Measurements from ENCODE around the gene NKAPD1. TPM values are rescaled to one million over a fixed set of nuclear protein-coding genes. Genes with fewer than 3 reads are reported as not detected.
A peak's percentile ranks its signal among the peaks of the same experiment; 100 is the strongest.
"Not testable (repeated sequence)": the region's sequence is repeated elsewhere in the genome, so short reads cannot be mapped to it uniquely, and the experiment has no call there.

The NKAPD1 gene
- 10 to 100 TPM; 28.5 to 31.7 TPM for total RNA-seq

DNA sequence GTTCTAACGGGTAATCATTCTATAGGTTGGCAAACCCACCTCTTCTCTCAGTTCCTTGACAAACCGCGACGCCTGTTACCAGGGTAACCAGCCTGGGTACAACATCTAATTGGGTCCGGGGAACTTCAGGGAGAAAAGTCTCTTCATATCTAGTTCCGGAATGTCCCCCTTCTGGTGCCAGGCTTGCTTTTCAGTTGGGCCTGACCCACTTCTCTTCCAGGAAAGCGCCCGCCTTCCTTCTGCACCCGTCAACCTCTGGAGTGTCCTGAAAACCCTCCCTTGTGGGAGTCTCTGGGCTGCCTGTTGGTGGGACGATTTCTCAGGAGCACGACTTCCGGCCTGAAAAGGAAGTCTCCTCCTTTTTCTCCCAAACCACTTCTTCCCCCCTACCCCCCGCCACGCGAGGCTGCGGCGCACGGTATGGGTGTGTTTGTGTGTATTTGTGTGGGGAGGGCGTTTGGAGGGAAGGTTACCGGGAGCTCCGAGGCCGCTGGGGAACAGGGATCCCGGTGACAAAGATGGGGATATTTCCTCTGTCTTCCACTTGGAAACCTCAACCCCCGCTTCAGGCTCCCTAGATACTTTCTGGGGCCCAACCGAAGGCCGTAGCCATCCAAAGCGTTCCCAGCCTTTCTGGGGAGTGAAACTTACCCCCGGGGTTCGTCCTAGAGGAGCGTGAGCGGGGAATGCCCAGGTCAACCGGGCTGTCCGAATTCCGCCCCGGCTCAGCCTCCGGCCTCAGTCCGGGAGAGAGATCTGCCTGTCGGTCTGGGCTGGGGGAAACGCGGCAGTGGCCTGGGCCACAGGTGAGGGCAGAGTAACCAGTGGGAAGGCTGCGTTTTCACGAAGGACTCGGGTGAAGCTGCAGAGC lies at the start of gene NKAPD1, which contains the start of gene PIH1D2:
NKAPD1 (plus strand) TSS at position 359 of the 871 bp plus-strand sequence. CDS start 1,276 bp downstream, outside the sequence.
PIH1D2 (minus strand) TSS at position 77 of the 871 bp plus-strand sequence. CDS start 843 bp downstream, outside the sequence.
- peak; percentile 73 for DNase-seq
- H3K27me3 Mint-ChIP-seq: peaks cover 11% of the 10 kb centered on the region
- H3K27ac Mint-ChIP-seq: peak within 1 kb of the TSS; percentile 97
- H3K36me3 Mint-ChIP-seq: peaks cover 15% of the 10 kb centered on the region
- peaks cover 32% of the 10 kb centered on the region for H3K4me1 Mint-ChIP-seq
- peak within 1 kb of the TSS; percentile 92 for H3K4me3 Mint-ChIP-seq
- no peaks in the 10 kb centered on the region for H3K9me3 Mint-ChIP-seq

- no peaks in the 10 kb centered on the region for H3K9me3 Mint-ChIP-seq
- peak within 1 kb of the TSS; percentile 99 for H3K27ac Mint-ChIP-seq
- peak within 1 kb of the TSS; percentile 98 for H3K4me3 Mint-ChIP-seq
- peaks cover 37% of the 10 kb centered on the region for H3K36me3 Mint-ChIP-seq
- DNase-seq: peak; percentile 87
- H3K4me1 Mint-ChIP-seq: peaks cover 18% of the 10 kb centered on the region
- no peaks in the 10 kb centered on the region for H3K27me3 Mint-ChIP-seq
Measured at GRCh38 chr11:112024773-112025678, 49.1 kb upstream of the NKAPD1 start, which contains the start of gene DLAT. DLAT (plus strand) TSS chr11:112025408; CDS start chr11:112025473, 65 bp downstream.

GRCh38 chr11:112025707-112026106 lies 48.4 kb upstream of the NKAPD1 start:
- Mint-ChIP-seq H3K4me1 (peaks cover 21% of the 10 kb centered on the region), H3K27ac (peak overlapping the region; percentile 99), H3K9me3 (no peaks in the 10 kb centered on the region), H3K27me3 (no peaks in the 10 kb centered on the region), H3K4me3 (peak overlapping the region; percentile 98), H3K36me3 (peaks cover 41% of the 10 kb centered on the region)
- DNase-seq: no peak

GRCh38 chr11:112026784-112027410 lies 47.2 kb upstream of the NKAPD1 start:
- DNase-seq, H3K4me3 Mint-ChIP-seq, H3K27ac Mint-ChIP-seq, H3K9me3 Mint-ChIP-seq, H3K27me3 Mint-ChIP-seq: not testable (repeated sequence)
- peaks cover 21% of the 10 kb centered on the region for H3K4me1 Mint-ChIP-seq
- peaks cover 41% of the 10 kb centered on the region for H3K36me3 Mint-ChIP-seq

DNA sequence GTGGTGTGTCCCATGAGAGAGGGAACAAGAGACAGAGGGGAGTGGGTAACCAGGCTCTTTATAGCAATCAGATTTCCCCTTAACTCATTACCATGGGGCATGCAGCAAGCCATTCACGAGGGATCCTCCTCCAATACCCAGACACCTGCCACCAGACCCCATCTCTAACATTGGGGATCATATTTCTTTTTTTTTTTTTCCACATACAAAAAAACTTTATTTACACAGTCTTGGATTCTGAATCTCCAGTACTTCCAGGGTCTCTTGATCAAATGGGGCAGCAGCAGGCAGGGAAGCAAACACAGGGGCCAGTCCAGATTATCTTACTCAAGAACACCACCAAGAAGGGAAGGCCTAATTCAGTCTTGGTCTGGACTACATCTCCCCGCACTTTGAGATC lies 44.6 kb upstream of the NKAPD1 start:
- peaks cover 44% of the 10 kb centered on the region for H3K36me3 Mint-ChIP-seq
- no peaks in the 10 kb centered on the region for H3K9me3 Mint-ChIP-seq
- no peak for DNase-seq
- H3K27ac Mint-ChIP-seq: no peak overlapping the region
- H3K4me1 Mint-ChIP-seq: peaks cover 12% of the 10 kb centered on the region
- no peaks in the 10 kb centered on the region for H3K27me3 Mint-ChIP-seq
- no peak overlapping the region for H3K4me3 Mint-ChIP-seq

- no peaks in the 10 kb centered on the region for H3K27me3 Mint-ChIP-seq
- peaks cover 10% of the 10 kb centered on the region for H3K4me1 Mint-ChIP-seq
- H3K36me3 Mint-ChIP-seq: peaks cover 28% of the 10 kb centered on the region
- no peak overlapping the region for H3K4me3 Mint-ChIP-seq
- H3K9me3 Mint-ChIP-seq: no peaks in the 10 kb centered on the region
- no peak overlapping the region for H3K27ac Mint-ChIP-seq
- DNase-seq: no peak
Measured at GRCh38 chr11:112033902-112034301, 40.2 kb upstream of the NKAPD1 start.

DNA sequence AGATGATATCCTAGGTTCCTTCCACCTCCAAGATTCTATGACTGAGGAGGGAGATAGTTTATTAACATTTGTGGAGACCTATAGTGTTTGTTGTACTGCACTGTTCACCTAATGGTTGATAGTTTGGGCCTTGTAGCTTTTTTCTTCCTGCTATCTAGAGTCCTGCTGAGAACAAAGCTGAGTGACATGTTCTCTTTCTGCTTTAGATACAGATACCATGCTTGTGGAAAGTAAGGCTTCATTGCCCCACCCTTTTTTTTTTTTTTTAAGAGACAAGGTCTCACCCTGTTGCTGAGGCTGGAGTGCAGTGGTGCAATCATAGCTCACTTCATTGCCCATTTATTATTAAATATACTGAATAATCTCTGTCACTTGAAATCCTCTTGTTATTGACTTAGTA lies 36.6 kb upstream of the NKAPD1 start:
- Mint-ChIP-seq H3K9me3 (no peaks in the 10 kb centered on the region), H3K36me3 (peaks cover 20% of the 10 kb centered on the region), H3K4me1 (peaks cover 19% of the 10 kb centered on the region), H3K27ac (no peak overlapping the region), H3K4me3 (no peak overlapping the region), H3K27me3 (no peaks in the 10 kb centered on the region)
- no peak for DNase-seq

GRCh38 chr11:112042161-112042960 lies 31.7 kb upstream of the NKAPD1 start:
- Mint-ChIP-seq H3K27ac (peak overlapping the region; percentile 40), H3K4me1 (peaks cover 20% of the 10 kb centered on the region), H3K36me3 (peaks cover 31% of the 10 kb centered on the region), H3K9me3 (no peaks in the 10 kb centered on the region), H3K4me3 (no peak overlapping the region), H3K27me3 (no peaks in the 10 kb centered on the region)
- no peak for DNase-seq

DNA sequence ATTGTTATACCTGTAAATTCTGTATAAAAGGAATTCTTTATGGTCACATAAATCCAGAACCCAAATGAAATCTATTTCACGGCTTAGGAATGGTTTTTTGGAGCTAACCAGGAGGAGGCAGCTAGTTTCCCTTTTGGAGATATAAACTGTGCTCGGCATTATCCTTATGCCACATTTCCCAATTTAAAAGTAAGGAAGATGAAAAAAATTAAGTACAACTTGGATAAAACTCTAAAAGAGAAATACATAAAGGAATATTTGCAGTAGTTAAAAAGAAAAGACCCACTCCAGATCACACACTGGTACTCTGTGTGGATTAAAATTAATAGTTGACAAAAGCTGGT lies 31.2 kb upstream of the NKAPD1 start:
- H3K4me3 Mint-ChIP-seq: no peak overlapping the region
- no peaks in the 10 kb centered on the region for H3K9me3 Mint-ChIP-seq
- no peak for DNase-seq
- H3K4me1 Mint-ChIP-seq: peaks cover 23% of the 10 kb centered on the region
- H3K27ac Mint-ChIP-seq: peak overlapping the region; percentile 40
- peaks cover 36% of the 10 kb centered on the region for H3K36me3 Mint-ChIP-seq
- no peaks in the 10 kb centered on the region for H3K27me3 Mint-ChIP-seq

DNA sequence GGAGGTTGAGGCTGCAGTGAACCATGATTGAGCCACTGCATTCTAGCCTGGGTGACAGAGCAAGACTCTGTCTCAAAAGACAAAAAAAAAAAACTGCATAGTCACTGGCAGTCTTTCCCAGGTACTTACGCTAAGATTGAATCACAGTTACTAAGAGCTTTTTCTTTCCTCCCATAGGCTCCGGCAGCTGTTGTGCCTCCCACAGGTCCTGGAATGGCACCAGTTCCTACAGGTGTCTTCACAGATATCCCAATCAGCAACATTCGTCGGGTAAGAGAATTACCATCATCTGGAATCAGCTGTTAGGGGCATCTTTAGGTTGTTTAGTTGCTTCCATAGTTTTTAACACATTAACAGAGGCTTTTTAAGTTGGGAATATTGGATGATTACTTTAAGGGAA lies 29.1 kb upstream of the NKAPD1 start:
- Mint-ChIP-seq H3K27me3 (no peaks in the 10 kb centered on the region), H3K36me3 (peaks cover 48% of the 10 kb centered on the region), H3K4me1 (peaks cover 33% of the 10 kb centered on the region)

GRCh38 chr11:112046647-112047046 lies 27.5 kb upstream of the NKAPD1 start:
- not testable (repeated sequence) for H3K27ac Mint-ChIP-seq, H3K27me3 Mint-ChIP-seq, DNase-seq, H3K4me3 Mint-ChIP-seq, H3K9me3 Mint-ChIP-seq
- H3K4me1 Mint-ChIP-seq: peaks cover 32% of the 10 kb centered on the region
- H3K36me3 Mint-ChIP-seq: peaks cover 55% of the 10 kb centered on the region

More for the DNA sequence above, 29.1 kb upstream of the NKAPD1 start:
- Mint-ChIP-seq H3K9me3 (no peaks in the 10 kb centered on the region), H3K27ac (no peak overlapping the region), H3K4me3 (no peak overlapping the region)
- no peak for DNase-seq

DNA sequence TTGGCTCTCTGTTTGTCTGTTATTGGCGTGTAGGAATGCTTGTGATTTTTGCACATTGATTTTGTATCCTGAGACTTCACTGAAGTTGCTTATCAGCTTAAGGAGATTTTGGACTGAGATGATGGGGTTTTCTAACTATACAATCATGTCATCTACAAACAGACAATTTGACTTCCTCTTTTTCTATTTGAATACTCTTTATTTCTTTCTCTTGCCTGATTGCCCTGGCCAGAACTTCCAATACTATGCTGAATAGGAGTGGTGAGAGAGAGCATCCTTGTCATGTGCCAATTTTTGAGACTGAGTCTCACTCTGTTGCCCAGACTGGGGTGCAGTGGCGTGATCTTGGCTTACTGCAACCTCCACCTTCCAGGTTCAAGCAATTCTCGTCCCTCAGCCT lies 25.8 kb upstream of the NKAPD1 start:
- not testable (repeated sequence) for DNase-seq, H3K9me3 Mint-ChIP-seq, H3K27me3 Mint-ChIP-seq, H3K4me3 Mint-ChIP-seq
- Mint-ChIP-seq H3K27ac (peak overlapping the region; percentile 20), H3K36me3 (peaks cover 55% of the 10 kb centered on the region), H3K4me1 (peaks cover 19% of the 10 kb centered on the region)

DNA sequence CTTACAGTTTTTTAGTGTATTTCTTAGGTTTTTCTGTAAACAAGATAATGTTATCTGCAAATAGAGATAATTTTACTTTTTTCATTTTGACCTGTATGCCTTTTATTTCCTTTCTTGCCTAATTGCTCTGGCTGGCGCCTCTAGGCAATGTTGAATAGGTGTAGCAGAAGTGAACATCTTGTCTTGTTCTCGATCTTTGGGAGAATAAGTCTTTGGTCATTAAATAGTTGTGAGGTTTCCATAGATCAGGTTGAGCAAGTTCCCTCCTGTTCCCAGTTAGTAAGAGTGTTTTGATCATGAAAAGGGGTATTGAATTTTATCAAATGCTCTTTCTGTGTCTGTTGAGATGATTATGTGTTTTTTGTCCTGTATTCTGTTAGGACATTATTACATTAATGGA lies 24.3 kb upstream of the NKAPD1 start:
- no peak overlapping the region for H3K4me3 Mint-ChIP-seq
- H3K27me3 Mint-ChIP-seq: no peaks in the 10 kb centered on the region
- DNase-seq: no peak
- no peaks in the 10 kb centered on the region for H3K9me3 Mint-ChIP-seq
- H3K36me3 Mint-ChIP-seq: peaks cover 57% of the 10 kb centered on the region
- H3K27ac Mint-ChIP-seq: no peak overlapping the region
- peaks cover 19% of the 10 kb centered on the region for H3K4me1 Mint-ChIP-seq

DNA sequence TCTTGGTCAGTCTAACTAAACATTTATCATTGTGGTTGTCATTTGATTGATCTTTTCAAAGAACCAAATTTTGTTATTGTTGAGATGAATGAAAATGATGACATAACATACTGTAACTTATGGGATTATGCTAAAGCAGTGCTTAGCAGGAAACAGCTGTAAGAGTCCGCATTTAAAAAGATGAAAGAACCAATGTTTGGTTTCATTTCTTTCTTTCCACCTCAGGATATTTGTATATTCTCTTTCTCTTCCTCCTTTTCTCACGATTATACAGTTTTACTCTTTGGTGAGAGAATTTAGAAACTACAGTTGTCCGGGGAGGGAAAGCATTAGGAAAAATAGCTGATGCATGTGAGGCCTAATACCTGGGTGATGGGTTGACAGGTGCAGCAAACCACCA lies 23.4 kb upstream of the NKAPD1 start:
- Mint-ChIP-seq H3K4me1 (peaks cover 19% of the 10 kb centered on the region), H3K4me3 (no peak overlapping the region), H3K27ac (no peak overlapping the region), H3K36me3 (peaks cover 52% of the 10 kb centered on the region), H3K9me3 (no peaks in the 10 kb centered on the region), H3K27me3 (no peaks in the 10 kb centered on the region)
- DNase-seq: no peak

Measured in activated naive CD8-positive, alpha-beta T cell treated with anti-CD3 and anti-CD28 coated beads for 36 hours (primary cell).